Epidermal melanocyte (primary cell): ENCODE measurements around the gene EVI2A.

Experiments
- DNase-seq: peaks from one replicate; pipeline ENCODE4 v3.0.0; 2011; ENCODE audit warnings: low spot score; ENCODE audit not compliant: insufficient read length

Gene EVI2A

GRCh38 chr17:31273516-31273915 lies 47.9 kb downstream of the EVI2A start:
- DNase-seq = no peak

- no peak for DNase-seq
Observed at GRCh38 chr17:31272803-31273202, 48.6 kb downstream of the EVI2A start.

GRCh38 chr17:31272236-31272635 lies 49.2 kb downstream of the EVI2A start:
- no peak for DNase-seq

GRCh38 chr17:31269578-31269983 lies 51.8 kb downstream of the EVI2A start:
- peak; percentile 85 for DNase-seq

DNA sequence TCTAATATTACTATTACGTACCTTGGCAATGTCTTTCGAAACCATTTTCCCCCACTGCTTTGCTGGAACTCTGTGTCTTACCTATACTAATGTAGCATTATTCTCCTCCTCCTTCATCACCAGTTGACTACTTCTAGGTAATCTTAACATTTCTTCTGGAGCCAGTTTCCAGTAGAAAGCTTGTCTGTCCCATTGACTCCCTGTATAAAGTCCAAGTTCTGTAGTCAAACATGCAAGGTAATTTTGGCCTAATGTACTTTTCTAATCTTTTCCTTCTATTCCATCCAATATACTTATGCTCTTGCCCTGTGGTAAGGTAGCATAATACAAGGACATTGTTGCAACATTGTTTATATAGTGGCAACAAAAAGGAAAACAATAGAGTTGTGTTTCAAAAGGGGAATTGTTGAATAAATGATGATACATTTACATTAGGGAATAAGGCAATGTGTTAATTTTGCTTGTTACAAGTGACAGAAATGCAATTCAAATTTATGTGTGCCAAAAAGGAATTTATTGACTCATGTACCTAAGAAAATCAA lies 52.3 kb downstream of the EVI2A start:
- no peak for DNase-seq
